PC-3 (cell line): ENCODE data around the gene RMND5B. TPM values are rescaled to one million over a fixed set of nuclear protein-coding genes. Genes with fewer than 3 reads are reported as not detected.

Experiments used
- ATAC-seq: fragments of 200-7000 bp; cut with Tn5 transposase; 2 replicates; pipeline ENCODE4 v1.9.1; 2020; ENCODE audit warnings: mild to moderate bottlenecking, moderate library complexity
- BruUV-seq: library from RNA; stranded (reverse); fragments of 400-500 nt; replicated peaks from 2 replicates; lab custom pipeline; 2021; lab: Mats Ljungman, UMichigan
- CTCF ChIA-PET: fragments of 300-600 bp; sonication (Branson Sonifier 250); formaldehyde crosslinking; loops from one replicate; lab custom pipeline; 2022; ENCODE audit warnings: antibody characterized with exemption; lab: Charles Lee
- POLR2A ChIA-PET: fragments of 300-600 bp; sonication (Branson Sonifier 250); formaldehyde crosslinking; loops from one replicate; lab custom pipeline; 2022; ENCODE audit warnings: antibody characterized with exemption; ENCODE audit not compliant: unreplicated experiment; lab: Charles Lee
- DNase-seq: peaks from one replicate; pipeline ENCODE4 v3.0.0-alpha.2; 2015
- H2AFZ ChIP-seq: fragments of 300-600 bp; sonication (generic); 2 replicates; pipeline ENCODE4 v1.6.0; 2016; ENCODE audit warnings: antibody characterized with exemption, low read length
- H3F3A ChIP-seq: fragments of 300-600 bp; sonication (generic); one replicate; pipeline ENCODE4 v1.6.0; 2017; ENCODE audit warnings: antibody characterized with exemption, low read length, control low read depth, mild to moderate bottlenecking; ENCODE audit not compliant: unreplicated experiment
- H3K27ac ChIP-seq: fragments of 300-600 bp; sonication (generic); 2 replicates; pipeline ENCODE4 v1.5.1; 2016; ENCODE audit warnings: mild to moderate bottlenecking, low read length
- H3K27me3 ChIP-seq: fragments of 300-600 bp; sonication (generic); 2 replicates; pipeline ENCODE4 v1.6.1; 2016; ENCODE audit warnings: low read length, mixed read lengths
- H3K36me3 ChIP-seq: fragments of 300-600 bp; sonication (generic); 2 replicates; pipeline ENCODE4 v1.6.1; 2016; ENCODE audit warnings: low read depth, mixed run types, low read length, mixed read lengths
- H3K4me1 ChIP-seq: fragments of 300-600 bp; sonication (generic); 2 replicates; pipeline ENCODE4 v1.5.1; 2016; ENCODE audit warnings: low read length; ENCODE audit not compliant: insufficient read depth
- H3K4me2 ChIP-seq: fragments of 300-600 bp; sonication (generic); 2 replicates; pipeline ENCODE4 v1.6.0; 2016; ENCODE audit warnings: low read length
- H3K4me3 ChIP-seq: fragments of 300-600 bp; sonication (generic); 2 replicates; pipeline ENCODE4 v1.5.1; 2016; ENCODE audit warnings: mild to moderate bottlenecking, low read length, mixed read lengths
- H3K79me2 ChIP-seq: fragments of 300-600 bp; sonication (generic); 2 replicates; pipeline ENCODE4 v1.6.1; 2017; ENCODE audit warnings: low read length, mixed read lengths
- H3K9ac ChIP-seq: fragments of 300-600 bp; sonication (generic); 2 replicates; pipeline ENCODE4 v1.6.0; 2016; ENCODE audit warnings: mild to moderate bottlenecking, low read length
- H3K9me2 ChIP-seq: fragments of 300-600 bp; sonication (generic); replicated peaks from 2 replicates; pipeline ENCODE4 v1.6.1; 2016; ENCODE audit warnings: mixed run types, low read length, mixed read lengths
- H3K9me3 ChIP-seq: fragments of 300-600 bp; sonication (generic); 2 replicates; pipeline ENCODE4 v1.6.1; 2016; ENCODE audit warnings: low read length, mixed read lengths
- H4K20me1 ChIP-seq: fragments of 300-600 bp; sonication (generic); 2 replicates; pipeline ENCODE4 v1.6.1; 2016; ENCODE audit warnings: low read length, mixed read lengths
- EZH2 ChIP-seq: fragments of 300-600 bp; sonication (generic); IDR thresholded peaks from one replicate; pipeline ENCODE4 v1.6.1; 2017; ENCODE audit warnings: antibody characterized with exemption, mild to moderate bottlenecking, low read length; ENCODE audit not compliant: unreplicated experiment
- EZH2phosphoT487 ChIP-seq: fragments of 300-600 bp; sonication (generic); IDR thresholded peaks from 2 replicates; pipeline ENCODE4 v1.6.1; 2018; ENCODE audit warnings: mild to moderate bottlenecking, antibody characterized with exemption, low read length, borderline replicate concordance
- intact Hi-C: fragments of 100-400 bp; cut with micrococcal nuclease; formaldehyde crosslinking; loops from 2 replicates; pipeline ENCODE4 v1.9.0; 2023
- total RNA-seq: library from RNA; depleted of rRNA; stranded (reverse); fragments of >200 nt; gene quantifications from 2 replicates; pipeline ENCODE4 v1.2.3, GENCODE V29; 2014
- TF ChIP-seq, protein P1 (sequence below): fragments of 300-600 bp; sonication (generic); conservative IDR thresholded peaks from 2 replicates; pipeline ENCODE4 v1.5.1; 2017; ENCODE audit warnings: antibody characterized with exemption, low read depth, mild to moderate bottlenecking, low read length

The RMND5B gene
- total RNA-seq, 1 experiment from 2014 or later = 33.2 TPM

GRCh38 chr5:178106086-178106485, 24.7 kb upstream of the RMND5B start:
- Histone ChIP-seq H3K4me3 (no peak overlapping the region), H3K79me2 (no peaks in the 10 kb centered on the region), H3F3A (no peaks in the 10 kb centered on the region), H2AFZ (no peak overlapping the region), H3K9ac (no peak overlapping the region), H4K20me1 (no peaks in the 10 kb centered on the region), H3K36me3 (no peaks in the 10 kb centered on the region), H3K27me3 (peaks cover 3% of the 10 kb centered on the region; the same call in 1 of the 2 replicates), H3K9me2 (no peaks in the 10 kb centered on the region), H3K9me3 (no peaks in the 10 kb centered on the region), H3K4me2 (no peak overlapping the region), H3K4me1 (peaks cover 7% of the 10 kb centered on the region; the same call in 1 of the 2 replicates), H3K27ac (no peak overlapping the region)
- TF ChIP-seq, protein P1, sequence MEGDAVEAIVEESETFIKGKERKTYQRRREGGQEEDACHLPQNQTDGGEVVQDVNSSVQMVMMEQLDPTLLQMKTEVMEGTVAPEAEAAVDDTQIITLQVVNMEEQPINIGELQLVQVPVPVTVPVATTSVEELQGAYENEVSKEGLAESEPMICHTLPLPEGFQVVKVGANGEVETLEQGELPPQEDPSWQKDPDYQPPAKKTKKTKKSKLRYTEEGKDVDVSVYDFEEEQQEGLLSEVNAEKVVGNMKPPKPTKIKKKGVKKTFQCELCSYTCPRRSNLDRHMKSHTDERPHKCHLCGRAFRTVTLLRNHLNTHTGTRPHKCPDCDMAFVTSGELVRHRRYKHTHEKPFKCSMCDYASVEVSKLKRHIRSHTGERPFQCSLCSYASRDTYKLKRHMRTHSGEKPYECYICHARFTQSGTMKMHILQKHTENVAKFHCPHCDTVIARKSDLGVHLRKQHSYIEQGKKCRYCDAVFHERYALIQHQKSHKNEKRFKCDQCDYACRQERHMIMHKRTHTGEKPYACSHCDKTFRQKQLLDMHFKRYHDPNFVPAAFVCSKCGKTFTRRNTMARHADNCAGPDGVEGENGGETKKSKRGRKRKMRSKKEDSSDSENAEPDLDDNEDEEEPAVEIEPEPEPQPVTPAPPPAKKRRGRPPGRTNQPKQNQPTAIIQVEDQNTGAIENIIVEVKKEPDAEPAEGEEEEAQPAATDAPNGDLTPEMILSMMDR = no peak
- TF ChIP-seq EZH2phosphoT487 (no peak), EZH2 (no peak)
- DNase-seq = no peak
- BruUV-seq = no TSS peak
- ChIA-PET CTCF (no interaction called here), POLR2A (no interaction called here)
- intact Hi-C loops = no loop called here
- ATAC-seq = no peak

- no peaks in the 10 kb centered on the region for H3F3A ChIP-seq
- H4K20me1 ChIP-seq = no peaks in the 10 kb centered on the region
- H2AFZ ChIP-seq = no peak overlapping the region
- no peaks in the 10 kb centered on the region for H3K9me2 ChIP-seq
- no peak for DNase-seq
- no peak for TF ChIP-seq EZH2
- TF ChIP-seq, protein P1 = no peak
- no peak for TF ChIP-seq EZH2phosphoT487
- intact Hi-C loops = no loop called here
- H3K79me2 ChIP-seq = no peaks in the 10 kb centered on the region
- ChIA-PET POLR2A (no interaction called here), CTCF (no interaction called here)
- H3K27me3 ChIP-seq = peaks cover 4% of the 10 kb centered on the region; the same call in 1 of the 2 replicates
- no peak for ATAC-seq
- H3K36me3 ChIP-seq = no peaks in the 10 kb centered on the region
- no TSS peak for BruUV-seq
- no peak overlapping the region for H3K9ac ChIP-seq
- peaks cover 7% of the 10 kb centered on the region; the same call in 1 of the 2 replicates for H3K4me1 ChIP-seq
- no peak overlapping the region for H3K4me2 ChIP-seq
- H3K9me3 ChIP-seq = no peaks in the 10 kb centered on the region
- no peak overlapping the region for H3K4me3 ChIP-seq
- no peak overlapping the region for H3K27ac ChIP-seq
Observed at GRCh38 chr5:178106556-178107239, 24.1 kb upstream of the RMND5B start.

DNA sequence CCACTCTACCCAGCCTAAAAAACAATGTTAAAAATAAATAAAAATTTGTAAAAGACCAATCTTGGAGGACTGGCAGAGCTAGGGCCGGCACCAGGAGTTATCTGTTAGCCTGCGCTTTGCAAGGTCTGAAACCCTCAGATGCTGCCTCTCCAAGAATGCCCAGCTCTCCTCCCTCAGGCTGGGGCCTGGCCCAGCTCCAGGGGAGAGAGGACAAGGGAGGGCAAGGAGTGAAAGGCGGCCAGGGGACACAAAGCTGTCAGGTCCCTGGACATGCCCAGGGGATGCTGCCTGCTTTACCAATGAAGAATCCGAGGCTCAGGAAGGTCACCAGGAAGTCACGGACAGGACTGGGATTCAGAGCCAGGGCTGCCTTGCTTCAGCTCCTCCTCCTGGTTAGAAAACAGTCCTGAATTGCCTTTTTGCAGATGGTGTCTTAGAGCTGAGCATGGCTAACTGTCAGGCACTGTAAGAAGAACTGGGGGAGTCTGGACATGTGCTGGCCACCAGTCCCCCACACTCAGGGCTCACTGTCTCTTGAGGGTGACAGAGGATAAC, 23.0 kb upstream of the RMND5B start:
- CTCF ChIA-PET = no interaction called here
- no peaks in the 10 kb centered on the region for H3K79me2 ChIP-seq
- H3K9me3 ChIP-seq = no peaks in the 10 kb centered on the region
- H2AFZ ChIP-seq = no peak overlapping the region
- no peaks in the 10 kb centered on the region for H3K9me2 ChIP-seq
- no peaks in the 10 kb centered on the region for H4K20me1 ChIP-seq
- POLR2A ChIA-PET = no interaction called here
- no peak overlapping the region for H3K4me2 ChIP-seq
- TF ChIP-seq, protein P1 = no peak
- TF ChIP-seq EZH2phosphoT487 (no peak), EZH2 (no peak)
- no peak overlapping the region for H3K4me3 ChIP-seq
- H3K4me1 ChIP-seq = peaks cover 7% of the 10 kb centered on the region; the same call in 1 of the 2 replicates
- no peak overlapping the region for H3K9ac ChIP-seq
- no peaks in the 10 kb centered on the region for H3K36me3 ChIP-seq
- H3K27me3 ChIP-seq = peaks cover 14% of the 10 kb centered on the region
- intact Hi-C loops = no loop called here
- DNase-seq (no peak), ATAC-seq (no peak)
- H3F3A ChIP-seq = no peaks in the 10 kb centered on the region
- no TSS peak for BruUV-seq
- no peak overlapping the region for H3K27ac ChIP-seq
